Measurements from ENCODE around the gene LNX1.

GRCh38 chr4:53599632-53600031, 8.3 kb upstream of the LNX1 start:
- TF ChIP-seq POLR2A (IDR thresholded peaks at IDR 0.05; ENCODE audit: low read length) (no peak), GATA1 (IDR thresholded peaks at IDR 0.05; ENCODE audit: low read depth, low read length) (no peak)
